Measurements from ENCODE around the gene NSUN7.

DNA sequence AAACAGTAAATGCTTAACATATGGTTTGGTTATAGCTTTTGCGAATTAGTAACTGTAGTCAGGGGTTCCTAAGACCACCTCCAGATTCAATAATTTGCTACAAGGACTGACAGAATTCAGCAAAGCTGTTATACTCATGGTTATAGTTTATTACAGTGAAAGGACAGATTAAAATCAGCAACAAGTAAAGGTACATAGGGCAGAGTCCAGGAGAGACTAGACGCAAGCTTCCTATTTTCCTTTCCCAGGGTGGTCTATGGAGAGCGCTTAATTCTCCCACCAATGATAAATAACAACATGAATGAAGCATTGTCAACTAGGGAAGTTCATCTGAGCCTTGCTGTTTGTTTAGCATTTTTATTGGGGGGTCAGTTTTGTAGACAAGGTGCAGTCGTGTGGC lies 5.9 kb downstream of the NSUN7 start:
- TF ChIP-seq, protein P1, sequence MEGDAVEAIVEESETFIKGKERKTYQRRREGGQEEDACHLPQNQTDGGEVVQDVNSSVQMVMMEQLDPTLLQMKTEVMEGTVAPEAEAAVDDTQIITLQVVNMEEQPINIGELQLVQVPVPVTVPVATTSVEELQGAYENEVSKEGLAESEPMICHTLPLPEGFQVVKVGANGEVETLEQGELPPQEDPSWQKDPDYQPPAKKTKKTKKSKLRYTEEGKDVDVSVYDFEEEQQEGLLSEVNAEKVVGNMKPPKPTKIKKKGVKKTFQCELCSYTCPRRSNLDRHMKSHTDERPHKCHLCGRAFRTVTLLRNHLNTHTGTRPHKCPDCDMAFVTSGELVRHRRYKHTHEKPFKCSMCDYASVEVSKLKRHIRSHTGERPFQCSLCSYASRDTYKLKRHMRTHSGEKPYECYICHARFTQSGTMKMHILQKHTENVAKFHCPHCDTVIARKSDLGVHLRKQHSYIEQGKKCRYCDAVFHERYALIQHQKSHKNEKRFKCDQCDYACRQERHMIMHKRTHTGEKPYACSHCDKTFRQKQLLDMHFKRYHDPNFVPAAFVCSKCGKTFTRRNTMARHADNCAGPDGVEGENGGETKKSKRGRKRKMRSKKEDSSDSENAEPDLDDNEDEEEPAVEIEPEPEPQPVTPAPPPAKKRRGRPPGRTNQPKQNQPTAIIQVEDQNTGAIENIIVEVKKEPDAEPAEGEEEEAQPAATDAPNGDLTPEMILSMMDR (IDR thresholded peaks at IDR 0.05) = no peak
- no peak for TF ChIP-seq POLR2A (IDR thresholded peaks at IDR 0.05)

All from prostate gland (tissue), 2 donors.